ENCODE data around the gene POR. TPM values are rescaled to one million over a fixed set of nuclear protein-coding genes. Genes with fewer than 3 reads are reported as not detected.
A peak's percentile ranks its signal among the peaks of the same experiment; 100 is the strongest.

Gene POR
- total RNA-seq, 1 experiment from 2014 or later = 45.1 TPM

- CTCF ChIA-PET = no interaction called here
- Mint-ChIP-seq H3K4me1 (ENCODE audit: insufficient read depth, unreplicated experiment) (peaks cover 4% of the 10 kb centered on the region), H3K9me3 (ENCODE audit: unreplicated experiment) (peaks cover under 1% of the 10 kb centered on the region), H3K27me3 (ENCODE audit: insufficient read depth, unreplicated experiment) (no peaks in the 10 kb centered on the region), H3K36me3 (ENCODE audit: insufficient read depth, unreplicated experiment) (peaks cover 13% of the 10 kb centered on the region), H3K27ac (ENCODE audit: low read depth, unreplicated experiment) (no peak overlapping the region), H3K4me3 (ENCODE audit: unreplicated experiment) (no peak overlapping the region)
- TF ChIP-seq CTCF (IDR thresholded peaks at IDR 0.05; ENCODE audit: unreplicated experiment) = no peak
- intact Hi-C loops (cut with micrococcal nuclease) = no loop called here
- BruUV-seq (replicated peaks) = no TSS peak
- DNase-seq (ENCODE audit: unreplicated experiment) = no peak
- POLR2A ChIA-PET = interaction anchor here (0.7 to 1.9 kb wide), 3 partner anchors 12 to 51 kb away, joined by 3 to 8 read pairs (median 4); no protein-coding TSS in a partner anchor
Measured at GRCh38 chr7:75928568-75928914, 13.6 kb downstream of the POR start.

- BruUV-seq (replicated peaks) = no TSS peak
- Mint-ChIP-seq H3K9me3 (ENCODE audit: unreplicated experiment) (peaks cover 6% of the 10 kb centered on the region), H3K36me3 (ENCODE audit: insufficient read depth, unreplicated experiment) (peaks cover 13% of the 10 kb centered on the region), H3K4me3 (ENCODE audit: unreplicated experiment) (no peak overlapping the region), H3K27me3 (ENCODE audit: insufficient read depth, unreplicated experiment) (no peaks in the 10 kb centered on the region), H3K27ac (ENCODE audit: low read depth, unreplicated experiment) (no peak overlapping the region), H3K4me1 (ENCODE audit: insufficient read depth, unreplicated experiment) (peaks cover 9% of the 10 kb centered on the region)
- TF ChIP-seq CTCF (IDR thresholded peaks at IDR 0.05; ENCODE audit: unreplicated experiment) = no peak
- no peak for DNase-seq (ENCODE audit: unreplicated experiment)
- ChIA-PET POLR2A (interaction anchor here (1.1 kb wide), 2 partner anchors 16 to 17 kb away, joined by 3 to 4 read pairs; no protein-coding TSS in a partner anchor), CTCF (interaction anchor here (0.6 kb wide), 1 partner anchor 139 kb away, joined by 4 read pairs; no protein-coding TSS in a partner anchor)
- intact Hi-C loops (cut with micrococcal nuclease) = no loop called here
Measured at GRCh38 chr7:75931680-75932079, 16.7 kb downstream of the POR start.

- Mint-ChIP-seq H3K4me1 (ENCODE audit: insufficient read depth, unreplicated experiment) (peaks cover 18% of the 10 kb centered on the region), H3K27ac (ENCODE audit: low read depth, unreplicated experiment) (peak overlapping the region; percentile 73), H3K27me3 (ENCODE audit: insufficient read depth, unreplicated experiment) (no peaks in the 10 kb centered on the region), H3K4me3 (ENCODE audit: unreplicated experiment) (no peak overlapping the region), H3K36me3 (ENCODE audit: insufficient read depth, unreplicated experiment) (peaks cover 7% of the 10 kb centered on the region), H3K9me3 (ENCODE audit: unreplicated experiment) (peaks cover 6% of the 10 kb centered on the region)
- BruUV-seq (replicated peaks) = no TSS peak
- ChIA-PET POLR2A (interaction anchor here (0.6 to 1.5 kb wide), 4 partner anchors 22 to 66 kb away, joined by 3 to 5 read pairs (median 3); no protein-coding TSS in a partner anchor), CTCF (interaction anchor here (0.6 kb wide), 1 partner anchor 192 kb away, joined by 3 read pairs; no protein-coding TSS in a partner anchor)
- intact Hi-C loops (cut with micrococcal nuclease) = no loop called here
- DNase-seq (ENCODE audit: unreplicated experiment) = peak; percentile 64
- TF ChIP-seq CTCF (IDR thresholded peaks at IDR 0.05; ENCODE audit: unreplicated experiment) = no peak
Measured at GRCh38 chr7:75937958-75938786, 23.2 kb downstream of the POR start.

- no peak for TF ChIP-seq CTCF (IDR thresholded peaks at IDR 0.05; ENCODE audit: unreplicated experiment)
- ChIA-PET POLR2A (interaction anchor here (0.7 to 1.5 kb wide), 3 partner anchors 23 to 65 kb away, joined by 3 to 5 read pairs (median 3); no protein-coding TSS in a partner anchor), CTCF (interaction anchor here (0.6 to 1.0 kb wide), 4 partner anchors 22 to 192 kb away, joined by 3 read pairs; no protein-coding TSS in a partner anchor)
- Mint-ChIP-seq H3K9me3 (ENCODE audit: unreplicated experiment) (peaks cover 2% of the 10 kb centered on the region), H3K4me1 (ENCODE audit: insufficient read depth, unreplicated experiment) (peaks cover 24% of the 10 kb centered on the region), H3K4me3 (ENCODE audit: unreplicated experiment) (no peak overlapping the region), H3K27ac (ENCODE audit: low read depth, unreplicated experiment) (peak overlapping the region; percentile 73), H3K27me3 (ENCODE audit: insufficient read depth, unreplicated experiment) (no peaks in the 10 kb centered on the region), H3K36me3 (ENCODE audit: insufficient read depth, unreplicated experiment) (peaks cover 7% of the 10 kb centered on the region)
- no TSS peak for BruUV-seq (replicated peaks)
- intact Hi-C loops (cut with micrococcal nuclease) = no loop called here
- DNase-seq (ENCODE audit: unreplicated experiment) = no peak
Measured at GRCh38 chr7:75938921-75939320, 24.0 kb downstream of the POR start.
